ENCODE results near the gene JAK3. TPM values are rescaled to one million over a fixed set of nuclear protein-coding genes. Genes with fewer than 3 reads are reported as not detected.

Gene JAK3
- total RNA-seq, 2 experiments from 2014 or later = 172 to 176 TPM

Other genes with a start within 250 kb of the JAK3 start
- under 1 TPM; 0.02 to 0.04 TPM for gene UNC13A, start 159.6 kb downstream of the JAK3 start, total RNA-seq
- 10 to 100 TPM; 75.3 to 75.7 TPM for gene MAP1S, start 128.5 kb downstream of the JAK3 start, total RNA-seq
- gene FCHO1, start 96.5 kb downstream of the JAK3 start, total RNA-seq = 10 to 100 TPM; 76.3 to 84.1 TPM
- under 1 TPM; 0.35 to 0.81 TPM for gene B3GNT3, start 52.8 kb downstream of the JAK3 start, total RNA-seq
- 1 to 10 TPM; 6.8 to 7.4 TPM for gene INSL3, start 26.5 kb downstream of the JAK3 start, total RNA-seq
- 1,000 to 10,000 TPM; 2,216 to 2,434 TPM for gene RPL18A, start 11.9 kb upstream of the JAK3 start, total RNA-seq
- 1 to 10 TPM; 1.7 to 2.2 TPM for gene SLC5A5, start 24.0 kb upstream of the JAK3 start, total RNA-seq
- gene CCDC124, start 85.0 kb upstream of the JAK3 start, total RNA-seq = 10 to 100 TPM; 59.2 to 64.7 TPM
- gene KCNN1, start 119.1 kb upstream of the JAK3 start, total RNA-seq = not detected
- gene ARRDC2, start 160.2 kb upstream of the JAK3 start, total RNA-seq = 10 to 100 TPM; 40.1 to 51.1 TPM
- gene IL12RB1, start 239.0 kb upstream of the JAK3 start, total RNA-seq = 10 to 100 TPM; 81.8 to 86.8 TPM
- 10 to 100 TPM; 31.0 to 35.8 TPM for gene MAST3, start 249.8 kb upstream of the JAK3 start, total RNA-seq